ENCODE data around the gene SDC3. TPM values are rescaled to one million over a fixed set of nuclear protein-coding genes. Genes with fewer than 3 reads are reported as not detected.

The SDC3 gene
- total and polyA plus RNA-seq, 2 donors (not counting 1 experiment from before 2014, with no cell fraction given) = 0.30 to 4.6 TPM

GRCh38 chr1:30840904-30841598, 67.5 kb downstream of the SDC3 start:
- intact Hi-C loops (cut with micrococcal nuclease) = no loop called here
- H4K20me1 ChIP-seq (ENCODE audit: control insufficient read depth, insufficient read depth, low read length, poor library complexity, severe bottlenecking) = no peaks in the 10 kb centered on the region
- no peaks in the 10 kb centered on the region for H3K4me1 ChIP-seq (ENCODE audit: control insufficient read depth in 2 of 2, insufficient read depth in 2 of 2, low read length in 2 of 2)
- H3K9me3 ChIP-seq (ENCODE audit: control extremely low read depth in 1 of 3, control insufficient read depth in 2 of 3, insufficient read depth in 1 of 3, low read length in 2 of 3) = no peaks in the 10 kb centered on the region
- TF ChIP-seq EZH2 (IDR thresholded peaks at IDR 0.05; ENCODE audit: borderline replicate concordance, insufficient read depth, low read depth, low read length, poor library complexity, severe bottlenecking) = no peak
- TF ChIP-seq CTCF (IDR thresholded peaks at IDR 0.05) = no peak
- Mint-ChIP-seq H3K4me3 (no peak overlapping the region), H3K27me3 (peaks cover 74% of the 10 kb centered on the region), H3K9me3 (ENCODE audit: insufficient read depth) (peaks cover 5% of the 10 kb centered on the region), H3K27ac (no peak overlapping the region), H3K4me1 (no peaks in the 10 kb centered on the region)
- no peak overlapping the region for H3K9ac ChIP-seq (ENCODE audit: low read length)
- H3K79me2 ChIP-seq (ENCODE audit: control insufficient read depth, insufficient read depth, low read length) = no peaks in the 10 kb centered on the region
- H2AFZ ChIP-seq (ENCODE audit: insufficient read depth, low read depth, low read length, poor library complexity, severe bottlenecking) = no peak overlapping the region
- no peak overlapping the region for H3K4me3 ChIP-seq (ENCODE audit: control extremely low read depth in 1 of 5, extremely low read depth in 1 of 5, insufficient read depth in 1 of 5, low read depth in 2 of 5, low read length in 4 of 5)
- ChIA-PET CTCF (interaction anchor here (1.1 to 1.6 kb wide), 2 partner anchors 17 to 40 kb away, joined by 3 to 5 read pairs; no protein-coding TSS in a partner anchor), POLR2A (no interaction called here)
- ATAC-seq (ENCODE audit: low read depth) = no peak
- peaks cover 0 to 26% (median 15%) of the 10 kb centered on the region in 4 experiments for H3K27me3 ChIP-seq (replicated peaks in 1 of 4; ENCODE audit: control extremely low read depth in 1 of 4, control insufficient read depth in 3 of 4, insufficient read depth in 4 of 4, low read length in 3 of 4)
- DNase-seq = no peak
- H3K27ac ChIP-seq (ENCODE audit: low read length in 2 of 2) = no peak overlapping the region
- WGBS (ENCODE audit: insufficient coverage) = 8% methylated on average over 10 of the region's 10 CpGs
- no peak overlapping the region for H3K4me2 ChIP-seq (replicated peaks; ENCODE audit: low read depth, low read length, poor library complexity, severe bottlenecking)
- H3K36me3 ChIP-seq (replicated peaks in 1 of 2; ENCODE audit: control extremely low read depth in 1 of 2, control insufficient read depth in 1 of 2, extremely low read depth in 1 of 2, insufficient read depth in 2 of 2, low read length in 1 of 2) = no peaks in the 10 kb centered on the region

- intact Hi-C loops (cut with micrococcal nuclease) = no loop called here
- Histone ChIP-seq H3K9me3 (ENCODE audit: control extremely low read depth in 1 of 3, control insufficient read depth in 2 of 3, insufficient read depth in 1 of 3, low read length in 2 of 3) (no peaks in the 10 kb centered on the region), H3K4me3 (ENCODE audit: control extremely low read depth in 1 of 5, extremely low read depth in 1 of 5, insufficient read depth in 1 of 5, low read depth in 2 of 5, low read length in 4 of 5) (no peak overlapping the region), H4K20me1 (ENCODE audit: control insufficient read depth, insufficient read depth, low read length, poor library complexity, severe bottlenecking) (no peaks in the 10 kb centered on the region), H3K27ac (ENCODE audit: low read length in 2 of 2) (no peak overlapping the region), H3K4me2 (replicated peaks; ENCODE audit: low read depth, low read length, poor library complexity, severe bottlenecking) (no peak overlapping the region), H3K27me3 (replicated peaks in 1 of 4; ENCODE audit: control extremely low read depth in 1 of 4, control insufficient read depth in 3 of 4, insufficient read depth in 4 of 4, low read length in 3 of 4) (peaks cover 0 to 24% (median 10%) of the 10 kb centered on the region in 4 experiments), H3K36me3 (replicated peaks in 1 of 2; ENCODE audit: control extremely low read depth in 1 of 2, control insufficient read depth in 1 of 2, extremely low read depth in 1 of 2, insufficient read depth in 2 of 2, low read length in 1 of 2) (no peaks in the 10 kb centered on the region), H2AFZ (ENCODE audit: insufficient read depth, low read depth, low read length, poor library complexity, severe bottlenecking) (no peak overlapping the region), H3K9ac (ENCODE audit: low read length) (no peak overlapping the region), H3K79me2 (ENCODE audit: control insufficient read depth, insufficient read depth, low read length) (no peaks in the 10 kb centered on the region), H3K4me1 (ENCODE audit: control insufficient read depth in 2 of 2, insufficient read depth in 2 of 2, low read length in 2 of 2) (no peaks in the 10 kb centered on the region)
- ChIA-PET POLR2A (no interaction called here), CTCF (interaction anchor here (1.6 kb wide), 1 partner anchor 39 kb away, joined by 5 read pairs; no protein-coding TSS in a partner anchor)
- Mint-ChIP-seq H3K27ac (no peak overlapping the region), H3K4me1 (no peaks in the 10 kb centered on the region), H3K27me3 (peaks cover 63% of the 10 kb centered on the region), H3K4me3 (no peak overlapping the region), H3K9me3 (ENCODE audit: insufficient read depth) (peaks cover 5% of the 10 kb centered on the region)
- no peak for ATAC-seq (ENCODE audit: low read depth)
- no peak for TF ChIP-seq EZH2 (IDR thresholded peaks at IDR 0.05; ENCODE audit: borderline replicate concordance, insufficient read depth, low read depth, low read length, poor library complexity, severe bottlenecking)
- no peak for TF ChIP-seq CTCF (IDR thresholded peaks at IDR 0.05)
- no peak for DNase-seq
- 100% methylated on average over 3 of the region's 3 CpGs for WGBS (ENCODE audit: insufficient coverage)
These were observed 68.7 kb downstream of the SDC3 start for GRCh38 chr1:30839827-30840359.

Data from B cell (primary cell).